Stomach (tissue), 9 donors: ENCODE results near the gene SYNE2. TPM values are rescaled to one million over a fixed set of nuclear protein-coding genes. Genes with fewer than 3 reads are reported as not detected.

Experiments used
- DNase-seq, 2 donors: peaks; one replicate each; pipeline versions ENCODE4 v3.0.0 to v3.0.0-alpha.2; 2013 to 2019
- H3K27ac ChIP-seq, 5 donors: fragments of 200-600 bp in 4 of 5; sonication (generic) in 4 of 5; one replicate each; pipeline ENCODE4 v1.5.1; 2013 to 2019; ENCODE audit warnings: mild to moderate bottlenecking in 1 of 5, moderate library complexity in 1 of 5
- H3K27me3 ChIP-seq, 3 donors: fragments of 200-600 bp; sonication (generic); one replicate each; pipeline ENCODE4 v1.5.1; 2017 to 2019; ENCODE audit warnings: mixed run types in 1 of 3
- H3K36me3 ChIP-seq, 4 donors: fragments of 200-600 bp; sonication (generic); 1 replicate in 3 of 4; 2 replicates in 1 of 4; pipeline ENCODE4 v1.5.1; 2016 to 2019
- H3K4me1 ChIP-seq, 4 donors: fragments of 200-600 bp; sonication (generic); one replicate each; pipeline ENCODE4 v1.5.1; 2016 to 2019
- H3K4me3 ChIP-seq, 4 donors: fragments of 200-600 bp; sonication (generic) in 3 of 4; one replicate each; pipeline ENCODE4 v1.5.1; 2016 to 2019; ENCODE audit warnings: mild to moderate bottlenecking in 1 of 4
- H3K9me3 ChIP-seq, 4 donors: fragments of 200-600 bp; sonication (generic); one replicate each; pipeline ENCODE4 v1.5.1; 2016 to 2019
- CTCF ChIP-seq, 7 experiments: fragments of 450-650 bp in 4 of 7; fragments of 200-600 bp in 3 of 7; sonication (generic) in 3 of 7; IDR thresholded peaks; one replicate each; pipeline ENCODE4 v1.5.1; 2016 to 2019; ENCODE audit warnings: antibody characterized with exemption in 7 of 7, control low read depth in 2 of 7, mild to moderate bottlenecking in 1 of 7
- EP300 ChIP-seq: sonication (generic); formaldehyde crosslinking; IDR thresholded peaks from one replicate; pipeline ENCODE4 v1.6.1; 2017; ENCODE audit warnings: antibody characterized with exemption
- POLR2A ChIP-seq, 4 donors: fragments of 450-650 bp; IDR thresholded peaks; one replicate each; pipeline ENCODE4 v1.6.1; 2016; ENCODE audit warnings: antibody characterized with exemption in 4 of 4, control low read depth in 2 of 4, mild to moderate bottlenecking in 1 of 4, moderate library complexity in 1 of 4
- POLR2AphosphoS5 ChIP-seq, 3 donors: sonication (generic); formaldehyde crosslinking; IDR thresholded peaks; one replicate each; pipeline ENCODE4 v1.6.1; 2016; ENCODE audit warnings: antibody characterized with exemption in 3 of 3
- WGBS, 5 donors: extraction: QIAGEN DNeasy Blood & Tissue Kit in 3 of 5; methylation state at CpG; one replicate each; pipeline versions ENCODE4 v1.1.5 to v1.1.7; 2013 to 2018; 5-methylcytosine and 5-hydroxymethylcytosine counted together
- intact Hi-C: fragments of 100-400 bp; cut with DNase I; formaldehyde crosslinking; loops from one replicate; pipeline ENCODE4 v1.15.1; 2023; ENCODE audit warnings: low total_unique reads
- polyA plus RNA-seq, 3 donors: library from polyadenylated mRNA; stranded (reverse); fragments of 200-250 nt; gene quantifications; one replicate each; pipeline ENCODE4 v1.2.3, GENCODE V29; 2013
- total RNA-seq, 5 donors: library from RNA; depleted of rRNA; stranded (reverse); fragments of >200 nt; gene quantifications; one replicate each; pipeline versions ENCODE4 v1.1.0 to v1.2.3, GENCODE V29; 2014 to 2016
- donor health status: healthy with polysubstance abuse.
- donor health status: Bipolar disorder and iron deficiency.
- donor health status: healthy.

Gene SYNE2
- total and polyA plus RNA-seq, 8 donors = 14.4 to 280 (median 120) TPM

- WGBS, 5 donors = 65 to 71% (median 67%) methylated on average over 13 of the region's 13 CpGs
- Histone ChIP-seq H3K36me3 (peaks cover 0 to 14% (median 12%) of the 10 kb centered on the region in 4 donors), H3K9me3 (no peaks in the 10 kb centered on the region), H3K27ac (peak overlapping the region in 1 of 5 donors; percentile 43), H3K4me1 (peaks cover 0 to 9% (median 0%) of the 10 kb centered on the region in 4 donors), H3K27me3 (no peaks in the 10 kb centered on the region), H3K4me3 (no peak overlapping the region)
- DNase-seq = no peak
- intact Hi-C loops = no loop called here
- TF ChIP-seq EP300 (no peak), CTCF (IDR thresholded peaks at IDR 0.05) (no peak), POLR2A (IDR thresholded peaks at IDR 0.05) (no peak), POLR2AphosphoS5 (IDR thresholded peaks at IDR 0.05) (no peak)
Measured at GRCh38 chr14:64235652-64236640, 383.1 kb downstream of the SYNE2 start.

- WGBS, 5 donors = 88 to 90% (median 89%) methylated on average over 6 of the region's 6 CpGs
- no peaks in the 10 kb centered on the region for H3K27me3 ChIP-seq
- H3K36me3 ChIP-seq = no peaks in the 10 kb centered on the region
- no peak for DNase-seq
- intact Hi-C loops = no loop called here
- no peak overlapping the region for H3K27ac ChIP-seq
- H3K4me1 ChIP-seq = peaks cover 0 to 9% (median 0%) of the 10 kb centered on the region in 4 donors
- TF ChIP-seq CTCF (IDR thresholded peaks at IDR 0.05) = no peak
- no peak for TF ChIP-seq POLR2AphosphoS5 (IDR thresholded peaks at IDR 0.05)
- no peak for TF ChIP-seq POLR2A (IDR thresholded peaks at IDR 0.05)
- TF ChIP-seq EP300 = no peak
- no peak overlapping the region for H3K4me3 ChIP-seq
- H3K9me3 ChIP-seq = no peaks in the 10 kb centered on the region
Measured at GRCh38 chr14:64238049-64238448, 385.2 kb downstream of the SYNE2 start.

GRCh38 chr14:64238631-64239030 lies 385.8 kb downstream of the SYNE2 start:
- 20 to 41% (median 33%) methylated on average over 2 of the region's 2 CpGs for WGBS, 5 donors
- no peaks in the 10 kb centered on the region for H3K27me3 ChIP-seq
- TF ChIP-seq POLR2AphosphoS5 (IDR thresholded peaks at IDR 0.05) = no peak
- TF ChIP-seq EP300 = no peak
- H3K4me1 ChIP-seq = peaks cover 0 to 9% (median 0%) of the 10 kb centered on the region in 4 donors
- no peak overlapping the region for H3K27ac ChIP-seq
- intact Hi-C loops = no loop called here
- no peak overlapping the region for H3K4me3 ChIP-seq
- no peaks in the 10 kb centered on the region for H3K36me3 ChIP-seq
- no peak for DNase-seq
- no peaks in the 10 kb centered on the region for H3K9me3 ChIP-seq

- no peak for TF ChIP-seq CTCF (IDR thresholded peaks at IDR 0.05)
- WGBS, 5 donors = 26 to 56% (median 40%) methylated on average over 4 of the region's 4 CpGs
- intact Hi-C loops = no loop called here
Measured at GRCh38 chr14:64244279-64244678, 391.5 kb downstream of the SYNE2 start.

GRCh38 chr14:64245491-64245890 lies 392.7 kb downstream of the SYNE2 start:
- H3K9me3 ChIP-seq = no peaks in the 10 kb centered on the region
- WGBS, 5 donors = 79 to 95% (median 89%) methylated on average over 4 of the region's 4 CpGs
- no peak for DNase-seq
- no peaks in the 10 kb centered on the region for H3K27me3 ChIP-seq
- H3K4me1 ChIP-seq = no peaks in the 10 kb centered on the region
- H3K4me3 ChIP-seq = no peak overlapping the region
- no peak for TF ChIP-seq EP300
- TF ChIP-seq POLR2AphosphoS5 (IDR thresholded peaks at IDR 0.05) = no peak
- TF ChIP-seq POLR2A (IDR thresholded peaks at IDR 0.05) = no peak
- TF ChIP-seq CTCF (IDR thresholded peaks at IDR 0.05) = no peak
- H3K36me3 ChIP-seq = no peaks in the 10 kb centered on the region
- H3K27ac ChIP-seq = no peak overlapping the region
- intact Hi-C loops = no loop called here

More at GRCh38 chr14:64244279-64244678, 391.5 kb downstream of the SYNE2 start:
- Histone ChIP-seq H3K4me3 (no peak overlapping the region), H3K27me3 (no peaks in the 10 kb centered on the region), H3K27ac (no peak overlapping the region), H3K36me3 (no peaks in the 10 kb centered on the region), H3K4me1 (no peaks in the 10 kb centered on the region), H3K9me3 (no peaks in the 10 kb centered on the region)
- peak; percentile 26 to 59 for DNase-seq
